HG03378 (cell line): ENCODE data around the gene SULT2B1.
"Not testable (repeated sequence)": the region's sequence is repeated elsewhere in the genome, so short reads cannot be mapped to it uniquely, and the experiment has no call there.

ENCODE experiments used
- ATAC-seq: cut with Tn5 transposase; IDR thresholded peaks from one replicate; pipeline ENCODE4 v1.9.1; 2021; ENCODE audit warnings: mild to moderate bottlenecking, moderate library complexity; ENCODE audit not compliant: unreplicated experiment

The SULT2B1 gene

GRCh38 chr19:48551437-48552302 is at the start of gene SULT2B1:
Gene SULT2B1 (plus strand): TSS chr19:48552172. CDS start chr19:48552253, 81 bp downstream.
- no peak for ATAC-seq

- ATAC-seq: no peak
Observed at GRCh38 chr19:48502350-48503018, 49.5 kb upstream of the SULT2B1 start.

GRCh38 chr19:48506138-48506733 is 45.7 kb upstream of the SULT2B1 start:
- ATAC-seq: no peak

- ATAC-seq: no peak
Observed at GRCh38 chr19:48507911-48508439, 44.0 kb upstream of the SULT2B1 start.

- ATAC-seq: no peak
Observed at GRCh38 chr19:48508729-48509411, 43.1 kb upstream of the SULT2B1 start.

- ATAC-seq: no peak
Observed at GRCh38 chr19:48509467-48510194, 42.3 kb upstream of the SULT2B1 start.

- ATAC-seq: no peak
Observed at GRCh38 chr19:48510421-48511268, 41.3 kb upstream of the SULT2B1 start.

GRCh38 chr19:48511321-48511731 is 40.6 kb upstream of the SULT2B1 start:
- no peak for ATAC-seq

GRCh38 chr19:48511800-48512503 is 40.0 kb upstream of the SULT2B1 start, which contains the start of gene LMTK3:
Gene LMTK3 (minus strand): TSS chr19:48511835. CDS start chr19:48511576, 259 bp downstream.
- ATAC-seq: no peak

- no peak for ATAC-seq
Observed at GRCh38 chr19:48512504-48513288, 39.3 kb upstream of the SULT2B1 start.

- ATAC-seq: no peak
Observed at GRCh38 chr19:48513289-48514122, 38.5 kb upstream of the SULT2B1 start.

GRCh38 chr19:48514123-48514458 is 37.9 kb upstream of the SULT2B1 start:
- no peak for ATAC-seq

GRCh38 chr19:48516536-48516935 is 35.4 kb upstream of the SULT2B1 start:
- ATAC-seq: no peak

GRCh38 chr19:48518207-48518606 is 33.8 kb upstream of the SULT2B1 start:
- no peak for ATAC-seq

- ATAC-seq: not testable (repeated sequence)
Observed at GRCh38 chr19:48519426-48519825, 32.5 kb upstream of the SULT2B1 start.

- ATAC-seq: no peak
Observed at GRCh38 chr19:48520134-48520533, 31.8 kb upstream of the SULT2B1 start.

GRCh38 chr19:48524221-48524620 is 27.8 kb upstream of the SULT2B1 start:
- no peak for ATAC-seq
